GM10847 (cell line): ENCODE results near the gene CDH4.

Experiments
- POLR2A ChIP-seq: IDR thresholded peaks from 2 replicates; pipeline ENCODE4 v1.6.1; 2011; ENCODE audit not compliant: insufficient read length; ENCODE audit errors: extremely low read depth

Gene CDH4

GRCh38 chr20:61779176-61779965 is 527.3 kb downstream of the CDH4 start:
- no peak for TF ChIP-seq POLR2A

- TF ChIP-seq POLR2A = no peak
These were observed 528.0 kb downstream of the CDH4 start for GRCh38 chr20:61780066-61780465.

DNA sequence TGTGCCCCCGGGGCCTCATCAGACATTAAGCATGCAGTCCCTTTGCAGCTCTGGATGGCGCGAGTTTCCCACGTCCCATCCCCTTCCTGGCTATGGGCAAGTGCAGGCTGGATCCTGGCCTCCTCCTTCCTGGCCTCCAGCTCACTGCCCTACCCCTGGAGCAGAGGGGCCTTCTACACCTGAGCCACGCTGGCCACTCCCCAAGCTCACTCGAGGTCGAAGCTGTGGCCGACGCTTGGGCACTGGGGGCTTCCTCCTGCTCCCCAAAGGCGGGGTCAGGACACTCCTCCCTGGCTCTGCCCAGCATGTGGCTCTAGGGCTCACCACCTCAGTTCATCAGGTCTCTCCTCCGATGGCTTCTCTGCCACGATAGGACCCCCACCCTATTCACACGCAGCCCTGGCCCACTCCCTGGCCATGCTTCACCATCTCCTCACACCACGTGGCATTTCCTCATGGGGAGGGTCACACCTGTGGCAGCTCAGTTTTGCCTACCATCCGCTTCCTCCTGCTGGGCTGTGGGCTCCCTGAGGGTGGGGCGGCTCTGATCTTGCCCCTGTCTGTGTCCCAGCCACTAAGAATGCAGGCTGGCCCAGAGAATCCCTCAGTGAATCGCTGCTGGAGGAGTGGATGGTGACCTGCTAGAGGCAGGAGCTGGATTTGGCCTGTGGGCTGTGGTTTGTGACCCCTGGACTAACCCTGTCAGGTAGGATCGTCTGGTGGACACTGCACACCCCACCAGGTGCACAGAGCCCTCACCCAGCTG is 532.9 kb downstream of the CDH4 start:
- no peak for TF ChIP-seq POLR2A

GRCh38 chr20:61785567-61785816 is 533.4 kb downstream of the CDH4 start:
- TF ChIP-seq POLR2A = no peak

GRCh38 chr20:61786230-61786629 is 534.2 kb downstream of the CDH4 start:
- TF ChIP-seq POLR2A = no peak

DNA sequence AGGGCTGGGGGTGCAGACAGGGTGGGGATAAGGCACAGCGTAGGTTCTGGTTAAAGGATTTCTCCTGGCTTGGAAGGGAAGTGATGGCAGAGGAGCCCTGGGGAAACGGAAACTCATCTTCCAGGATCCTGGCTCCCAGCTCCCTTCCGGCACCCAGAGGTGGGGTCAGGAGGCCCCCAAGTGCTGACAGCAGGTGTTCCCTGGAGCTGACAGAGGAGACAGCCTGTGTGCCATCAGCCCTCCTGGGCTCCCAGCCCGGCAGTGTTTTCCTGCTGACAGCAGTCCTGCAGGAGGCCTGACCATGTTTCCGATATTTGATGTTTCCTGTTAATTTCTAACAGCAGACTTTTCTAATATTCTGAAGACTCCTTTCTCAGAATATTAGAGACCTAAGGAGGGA is 536.3 kb downstream of the CDH4 start:
- TF ChIP-seq POLR2A = no peak

- TF ChIP-seq POLR2A = no peak
These were observed 537.3 kb downstream of the CDH4 start for GRCh38 chr20:61789329-61789728.

GRCh38 chr20:61790116-61790827 is 538.2 kb downstream of the CDH4 start:
- TF ChIP-seq POLR2A = no peak

DNA sequence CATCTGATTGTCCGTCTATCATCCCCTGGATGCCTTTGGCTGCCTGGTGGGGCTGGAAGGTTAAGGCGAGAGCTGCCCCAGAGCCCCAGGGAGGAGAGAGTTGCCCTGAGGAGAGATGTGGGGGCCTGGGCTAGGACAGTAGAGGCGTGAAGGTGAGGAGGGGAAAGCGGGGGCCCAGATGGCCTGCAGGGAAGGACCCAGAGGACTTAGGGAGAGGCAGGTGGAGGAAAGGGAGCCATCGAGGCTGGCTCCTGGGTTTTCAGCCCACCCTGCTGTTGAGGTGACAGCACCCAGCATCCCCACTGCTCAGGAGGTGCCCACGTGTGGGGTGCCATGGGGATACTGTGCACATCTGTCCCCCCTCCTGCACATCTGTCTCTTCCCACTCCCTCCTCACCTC is 539.9 kb downstream of the CDH4 start:
- TF ChIP-seq POLR2A = no peak

DNA sequence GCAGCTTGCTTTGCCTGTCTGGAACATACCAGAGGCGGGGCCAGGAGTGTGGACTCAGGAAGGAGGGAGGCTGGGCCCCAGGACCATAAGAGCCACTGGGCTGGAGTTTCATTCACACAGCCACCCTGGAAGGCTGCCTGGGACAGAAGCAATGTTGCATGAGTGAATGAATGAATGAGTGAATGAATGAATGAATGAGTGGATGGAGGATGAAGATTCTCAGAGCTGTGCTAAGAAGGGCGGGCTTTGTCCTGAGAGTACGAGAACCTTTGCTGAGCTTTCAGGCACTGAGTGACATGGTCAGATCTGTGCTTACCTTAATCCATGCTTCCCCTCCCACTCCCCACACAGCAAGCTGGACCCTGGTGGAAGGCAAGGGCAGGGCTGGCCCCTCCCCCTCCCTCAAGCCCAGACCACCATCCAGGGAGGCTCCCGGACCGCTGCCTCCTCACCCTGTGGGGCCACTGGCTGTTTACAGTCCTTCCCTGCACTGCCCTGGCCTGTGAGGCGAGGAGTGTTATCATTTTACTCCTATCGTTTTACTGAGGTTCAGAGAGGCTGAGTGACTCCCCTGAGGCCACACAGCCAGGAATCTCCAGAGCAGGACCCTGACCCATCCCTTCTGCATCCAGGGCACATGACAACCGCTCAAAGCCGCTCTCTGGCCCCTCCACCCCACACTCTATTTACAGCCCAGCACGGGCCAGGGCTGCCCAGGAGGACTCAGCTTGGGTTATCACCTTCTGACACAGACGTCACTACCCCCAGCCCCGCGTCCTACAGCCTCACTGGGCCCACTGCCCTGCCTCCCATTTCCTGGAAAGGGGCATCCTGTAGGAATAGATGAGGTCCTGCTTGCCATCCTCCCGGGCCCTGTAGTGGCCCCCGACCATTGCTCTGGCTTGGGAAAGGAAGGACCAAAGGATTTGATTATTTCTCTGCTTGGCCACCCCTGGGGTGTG is 543.9 kb downstream of the CDH4 start:
- no peak for TF ChIP-seq POLR2A

- no peak for TF ChIP-seq POLR2A
These were observed 544.7 kb downstream of the CDH4 start for GRCh38 chr20:61796738-61797137.

DNA sequence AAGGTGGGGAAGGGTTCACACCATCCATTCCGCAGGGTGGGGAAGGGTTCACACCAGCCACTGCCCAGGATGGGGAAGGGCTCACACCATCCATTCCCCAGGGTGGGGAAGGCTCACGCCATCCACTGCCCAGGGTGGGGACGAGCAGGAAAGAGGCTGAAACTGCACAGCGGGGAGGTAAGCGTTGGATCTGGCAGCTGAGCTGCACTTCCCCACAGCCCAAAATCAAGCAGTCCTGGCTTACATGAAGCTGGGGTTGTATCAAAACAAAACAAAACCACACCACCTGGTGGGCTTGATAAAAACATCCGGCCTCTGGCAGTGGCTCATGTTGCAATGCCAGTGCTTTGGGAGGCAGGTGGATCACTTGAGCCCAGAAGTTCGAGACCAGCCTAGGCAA is 545.1 kb downstream of the CDH4 start:
- TF ChIP-seq POLR2A = no peak

- no peak for TF ChIP-seq POLR2A
These were observed 545.9 kb downstream of the CDH4 start for GRCh38 chr20:61797971-61798411.

DNA sequence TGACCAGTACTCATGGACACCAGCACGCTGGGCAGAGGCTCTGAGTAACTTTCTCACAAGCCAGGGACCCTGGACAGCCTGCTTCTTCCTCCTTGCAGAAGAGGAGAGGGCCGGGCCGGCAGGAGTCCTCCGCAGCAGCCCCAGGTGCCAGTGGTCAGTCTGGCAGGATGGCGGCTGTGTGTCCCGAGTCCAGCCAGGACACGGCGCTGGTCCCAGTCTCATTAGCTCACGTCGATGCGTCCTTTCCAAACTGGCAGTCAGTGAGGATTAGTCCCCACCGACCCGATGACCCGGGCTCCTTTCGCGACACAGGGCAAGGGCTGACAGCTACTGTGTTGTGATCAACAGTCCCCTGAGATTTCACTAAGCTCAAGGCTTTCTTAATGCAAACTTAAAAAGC is 546.6 kb downstream of the CDH4 start:
- no peak for TF ChIP-seq POLR2A

GRCh38 chr20:61799394-61799923 is 547.4 kb downstream of the CDH4 start:
- TF ChIP-seq POLR2A = no peak
